Measurements from ENCODE around the gene FAM53A. TPM values are rescaled to one million over a fixed set of nuclear protein-coding genes. Genes with fewer than 3 reads are reported as not detected.

The FAM53A gene
- total and polyA plus RNA-seq, 2 of the 4 experiments (the other 2 are of a cell fraction) = 2.0 to 3.1 TPM

DNA sequence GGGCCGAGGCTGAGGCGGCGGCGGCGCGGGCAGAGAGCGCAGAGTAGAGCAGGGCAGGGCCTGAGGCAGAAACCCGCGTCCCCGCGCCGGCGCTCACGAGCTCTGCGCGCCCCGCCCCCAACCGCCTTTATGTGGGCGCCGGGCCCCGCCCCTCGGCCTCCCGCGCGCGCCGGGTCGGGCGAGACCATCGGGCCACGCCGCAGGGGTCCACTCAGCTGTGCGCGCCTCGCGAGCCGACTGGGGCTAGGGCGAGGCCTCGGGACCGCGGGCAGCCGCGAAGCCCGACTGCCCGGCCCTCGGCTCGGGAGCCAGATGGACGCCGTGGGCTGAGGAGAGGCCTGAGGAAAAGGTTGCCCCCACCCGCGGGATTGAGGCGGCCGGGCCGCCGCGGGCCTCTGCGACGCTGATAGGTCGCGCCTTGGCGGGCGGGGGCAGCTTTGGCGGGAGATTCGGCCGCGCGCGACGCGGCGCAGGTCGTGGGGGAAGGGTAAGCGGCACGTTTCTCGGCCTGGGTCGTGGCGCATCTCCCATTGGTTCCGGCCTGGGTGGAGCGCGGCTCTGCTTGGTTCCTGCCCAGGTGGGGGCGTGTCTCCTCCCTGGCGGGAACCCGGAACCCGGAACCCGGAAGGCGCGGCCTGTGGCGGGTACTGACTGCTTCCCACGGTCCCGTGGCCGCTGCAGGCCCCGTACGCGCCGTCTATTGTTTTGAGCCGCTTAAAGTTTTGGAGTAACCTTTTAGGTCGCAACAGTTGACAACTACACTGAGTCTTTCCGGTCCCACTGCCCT, 28.3 kb upstream of the FAM53A start, which contains the start of gene SLBP:
Gene SLBP, minus strand, starts transcription at position 104 of the 787 bp plus-strand sequence. CDS start 131 bp downstream, outside the sequence.
- Histone ChIP-seq H3K4ac (ENCODE audit: low read depth, low read length) (peak within 1 kb of the TSS; percentile 93), H2BK20ac (ENCODE audit: low read depth, low read length) (no peak within 1 kb of the TSS), H4K5ac (ENCODE audit: low read depth, low read length) (peak within 1 kb of the TSS; percentile 87), H2BK5ac (ENCODE audit: low read depth, low read length, poor library complexity, severe bottlenecking) (peak within 1 kb of the TSS; percentile 98), H3K23ac (ENCODE audit: low read depth, low read length) (peak within 1 kb of the TSS; percentile 95), H3K14ac (replicated peaks; ENCODE audit: low read depth, low read length) (peak within 1 kb of the TSS; percentile 87), H3K9me3 (ENCODE audit: control insufficient read depth, insufficient read depth, low read length) (no peaks in the 10 kb centered on the region), H2BK120ac (ENCODE audit: low read depth, low read length) (peak within 1 kb of the TSS; percentile 98), H2AK5ac (ENCODE audit: low read depth, low read length) (peak within 1 kb of the TSS; percentile 97), H3K4me3 (ENCODE audit: insufficient read depth, low read depth, low read length) (peak within 1 kb of the TSS; percentile 92), H2AK9ac (replicated peaks; ENCODE audit: low read depth, low read length, poor library complexity) (peak within 1 kb of the TSS; percentile 91), H3K4me2 (ENCODE audit: low read depth, low read length) (peak within 1 kb of the TSS; percentile 96), H4K8ac (ENCODE audit: low read depth in 2 of 2, low read length in 2 of 2) (peak within 1 kb of the TSS; percentile 71 to 97), H3K79me1 (ENCODE audit: low read depth in 1 of 2, low read length in 2 of 2) (peaks cover 17 to 73% of the 10 kb centered on the region in 2 experiments), H3K9ac (ENCODE audit: low read depth, low read length) (peak within 1 kb of the TSS; percentile 91), H4K20me1 (ENCODE audit: insufficient read depth, low read length) (peaks cover 39% of the 10 kb centered on the region), H3K18ac (ENCODE audit: low read depth, low read length) (peak within 1 kb of the TSS; percentile 82; the same call in 1 of the 2 replicates), H3K56ac (ENCODE audit: extremely low read depth, insufficient read depth, low read length) (peak within 1 kb of the TSS; percentile 94), H2BK15ac (ENCODE audit: low read depth, low read length) (no peak within 1 kb of the TSS), H4K91ac (ENCODE audit: insufficient read depth, low read depth, low read length) (peak within 1 kb of the TSS; percentile 95), H3K9me1 (ENCODE audit: insufficient read depth, low read length) (peaks cover 10% of the 10 kb centered on the region; the same call in 1 of the 2 replicates), H2AFZ (replicated peaks; ENCODE audit: low read length, poor library complexity) (peak within 1 kb of the TSS; percentile 95), H3K27ac (ENCODE audit: insufficient read depth, low read length) (peak within 1 kb of the TSS; percentile 95), H3K27me3 (ENCODE audit: control insufficient read depth, insufficient read depth, low read length) (no peaks in the 10 kb centered on the region), H3K4me1 (ENCODE audit: control insufficient read depth, insufficient read depth, low read length) (peaks cover 11% of the 10 kb centered on the region), H3K36me3 (ENCODE audit: control insufficient read depth, insufficient read depth, low read length) (peaks cover 9% of the 10 kb centered on the region)
- WGBS, 2 experiments (ENCODE audit: extremely low coverage in 2 of 2, insufficient read length in 1 of 2) = 0% methylated on average over 46 of the region's 98 CpGs; no CpG with 5 or more reads in 1 of the 2 experiments
- in situ Hi-C loops (cut with MboI; ENCODE audit: low sequenced_read_pairs) (no loop called here), dilution Hi-C loops (cut with HindIII; ENCODE audit: low sequenced_read_pairs, unreplicated experiment) (no loop called here), intact Hi-C loops (cut with micrococcal nuclease) (no loop called here)
- ChIA-PET POLR2A (ENCODE audit: unreplicated experiment) (interaction anchor here (0.5 to 1.0 kb wide), 3 partner anchors 12 to 783 kb away, joined by 3 to 5 read pairs (median 3); no protein-coding TSS in a partner anchor), CTCF (interaction anchor here (0.9 to 1.3 kb wide), 2 partner anchors 14 to 19 kb away, joined by 3 to 7 read pairs; no protein-coding TSS in a partner anchor)
- TF ChIP-seq, protein P1, sequence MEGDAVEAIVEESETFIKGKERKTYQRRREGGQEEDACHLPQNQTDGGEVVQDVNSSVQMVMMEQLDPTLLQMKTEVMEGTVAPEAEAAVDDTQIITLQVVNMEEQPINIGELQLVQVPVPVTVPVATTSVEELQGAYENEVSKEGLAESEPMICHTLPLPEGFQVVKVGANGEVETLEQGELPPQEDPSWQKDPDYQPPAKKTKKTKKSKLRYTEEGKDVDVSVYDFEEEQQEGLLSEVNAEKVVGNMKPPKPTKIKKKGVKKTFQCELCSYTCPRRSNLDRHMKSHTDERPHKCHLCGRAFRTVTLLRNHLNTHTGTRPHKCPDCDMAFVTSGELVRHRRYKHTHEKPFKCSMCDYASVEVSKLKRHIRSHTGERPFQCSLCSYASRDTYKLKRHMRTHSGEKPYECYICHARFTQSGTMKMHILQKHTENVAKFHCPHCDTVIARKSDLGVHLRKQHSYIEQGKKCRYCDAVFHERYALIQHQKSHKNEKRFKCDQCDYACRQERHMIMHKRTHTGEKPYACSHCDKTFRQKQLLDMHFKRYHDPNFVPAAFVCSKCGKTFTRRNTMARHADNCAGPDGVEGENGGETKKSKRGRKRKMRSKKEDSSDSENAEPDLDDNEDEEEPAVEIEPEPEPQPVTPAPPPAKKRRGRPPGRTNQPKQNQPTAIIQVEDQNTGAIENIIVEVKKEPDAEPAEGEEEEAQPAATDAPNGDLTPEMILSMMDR (conservative IDR thresholded peaks at IDR 0.05; ENCODE audit: low read depth, low read length) = no peak
- 0 out of 2 replicates have a peak, but pooled peaks have one; percentile 69 for TF ChIP-seq MAZ (IDR thresholded peaks at IDR 0.05; ENCODE audit: borderline replicate concordance, low read depth, low read length)
- 0 out of 2 replicates have a peak, but pooled peaks have one; percentile 2 for TF ChIP-seq FOS (IDR thresholded peaks at IDR 0.05; ENCODE audit: low read depth, low read length)
- TF ChIP-seq MAFK (IDR thresholded peaks at IDR 0.05; ENCODE audit: low read depth, low read length) = no peak
- peak; percentile 80 for TF ChIP-seq POLR2A (IDR thresholded peaks at IDR 0.05; ENCODE audit: low read depth, low read length)
- no peak for TF ChIP-seq NFE2L2 (IDR thresholded peaks at IDR 0.05; ENCODE audit: low read depth, low read length)
- TF ChIP-seq SMC3 (IDR thresholded peaks at IDR 0.05; ENCODE audit: low read depth, low read length) = no peak
- TF ChIP-seq RAD21 (IDR thresholded peaks at IDR 0.05; ENCODE audit: low read length) = no peak
- TF ChIP-seq CHD1 (IDR thresholded peaks at IDR 0.05; ENCODE audit: low read depth, low read length) = peak; percentile 86; the same call in 1 of the 2 replicates
- TF ChIP-seq RFX5 (IDR thresholded peaks at IDR 0.05; ENCODE audit: low read depth, low read length) = no peak
- TF ChIP-seq, protein P2, sequence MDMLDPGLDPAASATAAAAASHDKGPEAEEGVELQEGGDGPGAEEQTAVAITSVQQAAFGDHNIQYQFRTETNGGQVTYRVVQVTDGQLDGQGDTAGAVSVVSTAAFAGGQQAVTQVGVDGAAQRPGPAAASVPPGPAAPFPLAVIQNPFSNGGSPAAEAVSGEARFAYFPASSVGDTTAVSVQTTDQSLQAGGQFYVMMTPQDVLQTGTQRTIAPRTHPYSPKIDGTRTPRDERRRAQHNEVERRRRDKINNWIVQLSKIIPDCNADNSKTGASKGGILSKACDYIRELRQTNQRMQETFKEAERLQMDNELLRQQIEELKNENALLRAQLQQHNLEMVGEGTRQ (IDR thresholded peaks at IDR 0.05; ENCODE audit: low read depth, low read length) = peak; percentile 49
- peak; percentile 93 for TF ChIP-seq BHLHE40 (IDR thresholded peaks at IDR 0.05; ENCODE audit: low read depth, low read length)
- peak; percentile 57; the same call in 1 of the 2 replicates for TF ChIP-seq MXI1 (IDR thresholded peaks at IDR 0.05; ENCODE audit: borderline replicate concordance, low read depth, low read length)
- DNase-seq = peak; percentile 88
- peak; percentile 87 for ATAC-seq (ENCODE audit: low read depth)
- BruUV-seq (replicated peaks) = no TSS peak
